Ascending aorta (tissue), 2 donors: ENCODE data around the gene SPATA2L. TPM values are rescaled to one million over a fixed set of nuclear protein-coding genes. Genes with fewer than 3 reads are reported as not detected.

Experiments used
- DNase-seq, 2 donors: peaks; one replicate each; pipeline ENCODE4 v3.0.0-alpha.2; 2019; ENCODE audit warnings: low spot score in 2 of 2
- H3K27ac ChIP-seq, 2 donors: fragments of 200-600 bp; sonication (generic); one replicate each; pipeline ENCODE4 v1.5.1; 2016 to 2017; ENCODE audit warnings: mild to moderate bottlenecking in 1 of 2
- H3K27me3 ChIP-seq: fragments of 200-600 bp; sonication (generic); one replicate; pipeline ENCODE4 v1.5.1; 2017
- H3K36me3 ChIP-seq, 2 donors: fragments of 200-600 bp; sonication (generic); one replicate each; pipeline ENCODE4 v1.5.1; 2016
- H3K4me1 ChIP-seq, 2 donors: fragments of 200-600 bp; sonication (generic); one replicate each; pipeline ENCODE4 v1.5.1; 2016 to 2017; ENCODE audit warnings: mild to moderate bottlenecking in 1 of 2
- H3K4me3 ChIP-seq, 2 donors: fragments of 200-600 bp; sonication (generic); one replicate each; pipeline ENCODE4 v1.5.1; 2016 to 2017; ENCODE audit warnings: mild to moderate bottlenecking in 1 of 2
- H3K9me3 ChIP-seq, 2 donors: fragments of 200-600 bp; sonication (generic); one replicate each; pipeline ENCODE4 v1.5.1; 2016
- intact Hi-C: fragments of 100-400 bp; cut with DNase I; formaldehyde crosslinking; loops from one replicate; pipeline ENCODE4 v1.15.1; 2023
- total RNA-seq: library from RNA; depleted of rRNA; stranded (reverse); fragments of >200 nt; gene quantifications from one replicate; pipeline ENCODE4 v1.1.0, GENCODE V29; 2016
- TF ChIP-seq, protein P1 (sequence below), 3 experiments: fragments of 200-600 bp in 2 of 3; fragments of 450-650 bp in 1 of 3; sonication (generic) in 2 of 3; IDR thresholded peaks; one replicate each; pipeline ENCODE4 v1.5.1; 2016 to 2019; ENCODE audit warnings: antibody characterized with exemption in 3 of 3, mild to moderate bottlenecking in 1 of 3, moderate library complexity in 1 of 3

Gene SPATA2L
- total RNA-seq, 1 donor from 2014 or later = 34.7 TPM

GRCh38 chr16:89655062-89655643, 46.4 kb downstream of the SPATA2L start:
- Histone ChIP-seq H3K36me3 (peaks cover 15 to 19% of the 10 kb centered on the region in 2 donors), H3K4me1 (peaks cover 3 to 15% of the 10 kb centered on the region in 2 donors), H3K27ac (no peak overlapping the region), H3K9me3 (no peaks in the 10 kb centered on the region), H3K27me3 (no peaks in the 10 kb centered on the region), H3K4me3 (no peak overlapping the region)
- intact Hi-C loops = loop anchor here (5.0 to 10.0 kb wide), 2 partner anchors 148 to 410 kb away; partner anchors contain the start of gene SPG7
- TF ChIP-seq, protein P1, sequence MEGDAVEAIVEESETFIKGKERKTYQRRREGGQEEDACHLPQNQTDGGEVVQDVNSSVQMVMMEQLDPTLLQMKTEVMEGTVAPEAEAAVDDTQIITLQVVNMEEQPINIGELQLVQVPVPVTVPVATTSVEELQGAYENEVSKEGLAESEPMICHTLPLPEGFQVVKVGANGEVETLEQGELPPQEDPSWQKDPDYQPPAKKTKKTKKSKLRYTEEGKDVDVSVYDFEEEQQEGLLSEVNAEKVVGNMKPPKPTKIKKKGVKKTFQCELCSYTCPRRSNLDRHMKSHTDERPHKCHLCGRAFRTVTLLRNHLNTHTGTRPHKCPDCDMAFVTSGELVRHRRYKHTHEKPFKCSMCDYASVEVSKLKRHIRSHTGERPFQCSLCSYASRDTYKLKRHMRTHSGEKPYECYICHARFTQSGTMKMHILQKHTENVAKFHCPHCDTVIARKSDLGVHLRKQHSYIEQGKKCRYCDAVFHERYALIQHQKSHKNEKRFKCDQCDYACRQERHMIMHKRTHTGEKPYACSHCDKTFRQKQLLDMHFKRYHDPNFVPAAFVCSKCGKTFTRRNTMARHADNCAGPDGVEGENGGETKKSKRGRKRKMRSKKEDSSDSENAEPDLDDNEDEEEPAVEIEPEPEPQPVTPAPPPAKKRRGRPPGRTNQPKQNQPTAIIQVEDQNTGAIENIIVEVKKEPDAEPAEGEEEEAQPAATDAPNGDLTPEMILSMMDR (IDR thresholded peaks at IDR 0.05) = no peak
- no peak for DNase-seq

DNA sequence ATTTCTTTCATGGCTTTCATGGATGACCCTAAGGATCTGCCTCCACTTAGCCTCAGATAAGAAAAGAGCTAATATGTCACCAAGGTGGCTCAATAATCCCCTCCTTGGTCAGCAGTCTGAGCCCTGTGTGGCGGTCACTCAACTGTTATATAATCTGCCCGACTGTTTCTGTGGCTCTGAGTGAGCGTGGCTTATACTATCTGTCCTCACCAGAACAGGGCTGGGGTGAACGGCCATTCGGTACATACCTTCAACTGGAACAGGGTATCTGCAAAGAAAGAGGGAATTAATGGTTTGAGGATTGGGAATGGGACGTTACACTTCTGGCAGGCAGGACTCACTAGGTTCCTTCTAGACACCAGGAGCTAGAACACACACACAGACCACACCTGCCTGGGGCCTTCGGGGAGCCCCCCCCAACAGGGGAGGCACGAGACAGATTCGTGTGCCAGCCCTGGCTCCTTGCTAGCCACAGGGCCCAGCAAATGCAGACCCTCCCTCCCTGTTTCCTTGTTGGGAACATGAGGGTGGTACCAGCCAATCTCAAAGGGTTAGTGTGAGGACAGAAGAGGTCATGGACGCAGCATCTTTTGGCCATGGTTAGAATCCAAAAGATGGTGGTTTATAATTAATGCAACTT, 47.7 kb downstream of the SPATA2L start:
- Histone ChIP-seq H3K27me3 (no peaks in the 10 kb centered on the region), H3K4me3 (no peak overlapping the region), H3K9me3 (no peaks in the 10 kb centered on the region), H3K27ac (no peak overlapping the region), H3K4me1 (peaks cover 3 to 11% of the 10 kb centered on the region in 2 donors), H3K36me3 (peaks cover 28% of the 10 kb centered on the region in 2 donors)
- no peak for DNase-seq
- intact Hi-C loops = loop anchor here (10.0 kb wide), 1 partner anchor 409 kb away; no protein-coding TSS in a partner anchor
- TF ChIP-seq, protein P1 (IDR thresholded peaks at IDR 0.05) = no peak

GRCh38 chr16:89651584-89651983, 49.9 kb downstream of the SPATA2L start:
- TF ChIP-seq, protein P1 (IDR thresholded peaks at IDR 0.05) = no peak
- Histone ChIP-seq H3K27ac (no peak overlapping the region), H3K9me3 (no peaks in the 10 kb centered on the region), H3K36me3 (peaks cover 38 to 43% of the 10 kb centered on the region in 2 donors), H3K4me3 (no peak overlapping the region), H3K27me3 (no peaks in the 10 kb centered on the region), H3K4me1 (peaks cover 0 to 2% of the 10 kb centered on the region in 2 donors)
- DNase-seq = no peak
- intact Hi-C loops = loop anchor here (10.0 kb wide), 1 partner anchor 407 kb away; no protein-coding TSS in a partner anchor

- H3K27ac ChIP-seq = no peak overlapping the region
- no peaks in the 10 kb centered on the region for H3K4me1 ChIP-seq
- H3K27me3 ChIP-seq = no peaks in the 10 kb centered on the region
- no peak overlapping the region for H3K4me3 ChIP-seq
- TF ChIP-seq, protein P1 (IDR thresholded peaks at IDR 0.05) = no peak
- intact Hi-C loops = no loop called here
- DNase-seq = no peak
- no peaks in the 10 kb centered on the region for H3K9me3 ChIP-seq
- peaks cover 50 to 60% of the 10 kb centered on the region in 2 donors for H3K36me3 ChIP-seq
Measured at GRCh38 chr16:89646906-89647305, 54.6 kb downstream of the SPATA2L start.

Other genes with a start within 250 kb of the SPATA2L start
- 124 TPM for gene ANKRD11, start 211.1 kb downstream of the SPATA2L start, total RNA-seq
- 108 TPM for gene SPG7, start 193.3 kb downstream of the SPATA2L start, total RNA-seq
- gene RPL13, start 141.0 kb downstream of the SPATA2L start, total RNA-seq = 8,360 TPM
- gene CPNE7, start 125.9 kb downstream of the SPATA2L start, total RNA-seq = not detected
- not detected for gene DPEP1, start 88.1 kb downstream of the SPATA2L start, total RNA-seq
- 153 TPM for gene CHMP1A, start 44.0 kb downstream of the SPATA2L start, total RNA-seq
- gene SPATA33, start 43.9 kb downstream of the SPATA2L start, total RNA-seq = 0.21 TPM
- gene CDK10, start 15.0 kb downstream of the SPATA2L start, total RNA-seq = 141 TPM
- 17.2 TPM for gene VPS9D1, start 19.2 kb upstream of the SPATA2L start, total RNA-seq
- 30.7 TPM for gene ZNF276, start 19.8 kb upstream of the SPATA2L start, total RNA-seq
- gene FANCA, start 114.9 kb upstream of the SPATA2L start, total RNA-seq = 68.1 TPM
- gene SPIRE2, start 126.8 kb upstream of the SPATA2L start, total RNA-seq = not detected
- 237 TPM for gene TCF25, start 171.9 kb upstream of the SPATA2L start, total RNA-seq
- 13.2 TPM for gene MC1R, start 217.2 kb upstream of the SPATA2L start, total RNA-seq
- 2.3 TPM for gene TUBB3, start 221.6 kb upstream of the SPATA2L start, total RNA-seq
- gene DEF8, start 247.1 kb upstream of the SPATA2L start, total RNA-seq = 34.5 TPM